Sigmoid colon (tissue), 7 donors: ENCODE data around the gene VPS39. TPM values are rescaled to one million over a fixed set of nuclear protein-coding genes. Genes with fewer than 3 reads are reported as not detected.

Experiments
- DNase-seq: peaks from one replicate; pipeline ENCODE4 v3.0.0-alpha.2; 2019
- H3K27ac ChIP-seq, 4 donors: fragments of 200-600 bp; sonication (generic); one replicate each; pipeline ENCODE4 v1.5.1; 2016 to 2019; ENCODE audit warnings: mild to moderate bottlenecking in 1 of 4
- H3K27me3 ChIP-seq, 3 donors: fragments of 200-600 bp; sonication (generic); one replicate each; pipeline ENCODE4 v1.5.1; 2019; ENCODE audit warnings: mild to moderate bottlenecking in 1 of 3
- H3K36me3 ChIP-seq, 4 donors: fragments of 200-600 bp; sonication (generic); one replicate each; pipeline ENCODE4 v1.5.1; 2016 to 2019
- H3K4me1 ChIP-seq, 4 donors: fragments of 200-600 bp; sonication (generic); one replicate each; pipeline ENCODE4 v1.5.1; 2017 to 2019
- H3K4me3 ChIP-seq, 4 donors: fragments of 200-600 bp; sonication (generic); one replicate each; pipeline ENCODE4 v1.5.1; 2017 to 2019; ENCODE audit warnings: mild to moderate bottlenecking in 2 of 4, moderate library complexity in 1 of 4
- H3K9me3 ChIP-seq, 4 donors: fragments of 200-600 bp in 3 of 4; sonication (generic) in 3 of 4; one replicate each; pipeline versions ENCODE4 v1.5.1 to v1.6.1; 2013 to 2019
- EP300 ChIP-seq, 4 donors: sonication (generic); formaldehyde crosslinking; IDR thresholded peaks; one replicate each; pipeline ENCODE4 v1.6.1; 2017; ENCODE audit warnings: antibody characterized with exemption in 4 of 4
- POLR2A ChIP-seq, 2 donors: fragments of 450-650 bp; IDR thresholded peaks; one replicate each; pipeline ENCODE4 v1.6.1; 2016; ENCODE audit warnings: antibody characterized with exemption in 2 of 2, mild to moderate bottlenecking in 2 of 2, moderate library complexity in 2 of 2
- POLR2AphosphoS5 ChIP-seq, 4 donors: sonication (generic); formaldehyde crosslinking; IDR thresholded peaks; one replicate each; pipeline ENCODE4 v1.6.1; 2017; ENCODE audit warnings: antibody characterized with exemption in 4 of 4
- WGBS, 2 donors: extraction: QIAGEN DNeasy Blood & Tissue Kit; methylation state at CpG; one replicate each; pipeline ENCODE4 v1.1.7; 2013; 5-methylcytosine and 5-hydroxymethylcytosine counted together
- intact Hi-C: fragments of 100-400 bp; cut with DNase I; formaldehyde crosslinking; loops from one replicate; pipeline ENCODE4 v1.15.1; 2023
- polyA plus RNA-seq, 3 donors: library from polyadenylated mRNA; stranded (reverse); fragments of 200-250 nt; gene quantifications; one replicate each; pipeline ENCODE4 v1.2.3, GENCODE V29; 2013
- total RNA-seq, 4 donors: library from RNA; depleted of rRNA; stranded (reverse); fragments of >200 nt; gene quantifications; one replicate each; pipeline ENCODE4 v1.1.0, GENCODE V29; 2016
- TF ChIP-seq, protein P1 (sequence below), 4 experiments: fragments of 450-650 bp in 3 of 4; fragments of 200-600 bp in 1 of 4; IDR thresholded peaks; one replicate each; pipeline ENCODE4 v1.5.1; 2016 to 2019; ENCODE audit warnings: antibody characterized with exemption in 4 of 4, mild to moderate bottlenecking in 3 of 4, moderate library complexity in 2 of 4
- donor health status: healthy with polysubstance abuse.
- donor health status: Bipolar disorder and iron deficiency.
- donor health status: healthy.

VPS39 gene
- total and polyA plus RNA-seq, 7 donors, result 16.2 to 186 (median 70.3) TPM

DNA sequence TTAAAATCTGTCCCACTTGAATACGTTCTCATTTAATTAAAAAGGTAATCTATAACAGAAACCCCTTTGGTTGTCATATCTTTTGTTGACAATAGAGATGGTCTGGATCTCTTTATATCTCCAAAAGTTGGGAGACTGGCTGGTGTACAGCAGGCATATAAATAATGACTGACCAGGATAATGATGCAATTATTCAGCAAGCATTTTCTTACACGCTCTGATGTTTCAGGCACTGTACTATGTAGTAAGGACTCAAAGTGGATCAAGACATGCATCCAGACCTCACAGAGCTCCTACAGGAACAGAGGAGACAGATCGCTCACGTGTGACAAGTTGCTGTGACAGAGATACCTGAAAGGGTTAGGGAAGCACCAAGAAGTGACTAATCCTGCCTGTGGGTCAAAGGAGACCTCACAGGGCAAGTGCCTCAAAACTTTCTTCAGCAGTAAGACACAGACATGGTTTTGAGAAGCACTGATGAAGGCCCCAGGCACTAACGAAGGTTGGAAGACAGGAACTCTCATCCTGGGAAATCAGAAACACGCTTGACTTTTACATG is 25.7 kb downstream of the VPS39 start:
- peaks cover 22 to 98% (median 63%) of the 10 kb centered on the region in 4 donors for H3K36me3 ChIP-seq
- H3K27ac ChIP-seq, result no peak overlapping the region

DNA sequence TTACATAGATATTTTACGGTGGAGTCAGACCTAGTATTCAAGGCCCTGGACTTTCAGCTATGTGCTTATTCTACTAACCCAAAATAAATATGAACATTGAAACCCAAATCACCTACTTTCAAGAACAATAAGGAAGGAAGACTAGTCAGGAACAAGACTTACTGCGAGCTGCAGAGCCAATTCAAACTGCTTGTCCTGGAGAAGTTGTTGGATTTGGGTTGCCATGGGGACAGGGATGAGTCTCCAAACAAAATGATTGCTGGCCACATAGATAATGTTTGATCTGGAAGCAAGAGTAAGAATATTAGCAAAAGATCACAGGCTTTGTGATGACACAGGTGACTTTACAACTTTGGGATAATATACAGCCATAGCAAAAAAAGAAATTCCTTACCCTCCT is 30.0 kb downstream of the VPS39 start:
- no peak overlapping the region for H3K4me3 ChIP-seq
- no peak for DNase-seq
- no peaks in the 10 kb centered on the region for H3K27me3 ChIP-seq
- 33 to 69% methylated on average over 2 of the region's 2 CpGs for WGBS, 2 donors
- no peaks in the 10 kb centered on the region for H3K9me3 ChIP-seq
- peaks cover 16 to 98% (median 60%) of the 10 kb centered on the region in 4 donors for H3K36me3 ChIP-seq
- intact Hi-C loops, result no loop called here
- TF ChIP-seq POLR2A (IDR thresholded peaks at IDR 0.05) (no peak), EP300 (IDR thresholded peaks at IDR 0.05) (no peak), POLR2AphosphoS5 (IDR thresholded peaks at IDR 0.05) (no peak)
- TF ChIP-seq, protein P1, sequence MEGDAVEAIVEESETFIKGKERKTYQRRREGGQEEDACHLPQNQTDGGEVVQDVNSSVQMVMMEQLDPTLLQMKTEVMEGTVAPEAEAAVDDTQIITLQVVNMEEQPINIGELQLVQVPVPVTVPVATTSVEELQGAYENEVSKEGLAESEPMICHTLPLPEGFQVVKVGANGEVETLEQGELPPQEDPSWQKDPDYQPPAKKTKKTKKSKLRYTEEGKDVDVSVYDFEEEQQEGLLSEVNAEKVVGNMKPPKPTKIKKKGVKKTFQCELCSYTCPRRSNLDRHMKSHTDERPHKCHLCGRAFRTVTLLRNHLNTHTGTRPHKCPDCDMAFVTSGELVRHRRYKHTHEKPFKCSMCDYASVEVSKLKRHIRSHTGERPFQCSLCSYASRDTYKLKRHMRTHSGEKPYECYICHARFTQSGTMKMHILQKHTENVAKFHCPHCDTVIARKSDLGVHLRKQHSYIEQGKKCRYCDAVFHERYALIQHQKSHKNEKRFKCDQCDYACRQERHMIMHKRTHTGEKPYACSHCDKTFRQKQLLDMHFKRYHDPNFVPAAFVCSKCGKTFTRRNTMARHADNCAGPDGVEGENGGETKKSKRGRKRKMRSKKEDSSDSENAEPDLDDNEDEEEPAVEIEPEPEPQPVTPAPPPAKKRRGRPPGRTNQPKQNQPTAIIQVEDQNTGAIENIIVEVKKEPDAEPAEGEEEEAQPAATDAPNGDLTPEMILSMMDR (IDR thresholded peaks at IDR 0.05), result no peak
- H3K27ac ChIP-seq, result no peak overlapping the region
- no peaks in the 10 kb centered on the region for H3K4me1 ChIP-seq

More for the DNA sequence above, 25.7 kb downstream of the VPS39 start:
- H3K4me3 ChIP-seq, result no peak overlapping the region
- H3K4me1 ChIP-seq, result no peaks in the 10 kb centered on the region
- intact Hi-C loops, result no loop called here
- H3K9me3 ChIP-seq, result no peaks in the 10 kb centered on the region
- DNase-seq, result no peak
- TF ChIP-seq, protein P1 (IDR thresholded peaks at IDR 0.05), result no peak
- no peak for TF ChIP-seq POLR2A (IDR thresholded peaks at IDR 0.05)
- TF ChIP-seq POLR2AphosphoS5 (IDR thresholded peaks at IDR 0.05), result no peak
- TF ChIP-seq EP300 (IDR thresholded peaks at IDR 0.05), result no peak
- WGBS, 2 donors, result 94 to 95% methylated on average over 6 of the region's 6 CpGs
- H3K27me3 ChIP-seq, result no peaks in the 10 kb centered on the region

GRCh38 chr15:42175671-42176070 is 32.4 kb downstream of the VPS39 start:
- no peaks in the 10 kb centered on the region for H3K4me1 ChIP-seq
- TF ChIP-seq POLR2AphosphoS5 (IDR thresholded peaks at IDR 0.05) (no peak), POLR2A (IDR thresholded peaks at IDR 0.05) (no peak), EP300 (IDR thresholded peaks at IDR 0.05) (no peak)
- TF ChIP-seq, protein P1 (IDR thresholded peaks at IDR 0.05), result no peak
- peaks cover 31 to 97% (median 71%) of the 10 kb centered on the region in 4 donors for H3K36me3 ChIP-seq
- H3K27ac ChIP-seq, result no peak overlapping the region
- H3K27me3 ChIP-seq, result no peaks in the 10 kb centered on the region
- intact Hi-C loops, result no loop called here
- WGBS, 2 donors, result 83 to 93% methylated on average over 5 of the region's 5 CpGs
- no peaks in the 10 kb centered on the region for H3K9me3 ChIP-seq
- no peak overlapping the region for H3K4me3 ChIP-seq
- DNase-seq, result no peak

GRCh38 chr15:42172475-42172874 is 35.6 kb downstream of the VPS39 start:
- H3K27me3 ChIP-seq, result no peaks in the 10 kb centered on the region
- H3K9me3 ChIP-seq, result no peaks in the 10 kb centered on the region
- H3K27ac ChIP-seq, result no peak overlapping the region
- peaks cover 30 to 99% (median 61%) of the 10 kb centered on the region in 4 donors for H3K36me3 ChIP-seq
- 93 to 94% methylated on average over 5 of the region's 5 CpGs for WGBS, 2 donors
- TF ChIP-seq, protein P1 (IDR thresholded peaks at IDR 0.05), result no peak
- TF ChIP-seq EP300 (IDR thresholded peaks at IDR 0.05), result no peak
- no peak for TF ChIP-seq POLR2A (IDR thresholded peaks at IDR 0.05)
- no peak for TF ChIP-seq POLR2AphosphoS5 (IDR thresholded peaks at IDR 0.05)
- H3K4me3 ChIP-seq, result no peak overlapping the region
- H3K4me1 ChIP-seq, result no peaks in the 10 kb centered on the region
- intact Hi-C loops, result no loop called here
- DNase-seq, result no peak

DNA sequence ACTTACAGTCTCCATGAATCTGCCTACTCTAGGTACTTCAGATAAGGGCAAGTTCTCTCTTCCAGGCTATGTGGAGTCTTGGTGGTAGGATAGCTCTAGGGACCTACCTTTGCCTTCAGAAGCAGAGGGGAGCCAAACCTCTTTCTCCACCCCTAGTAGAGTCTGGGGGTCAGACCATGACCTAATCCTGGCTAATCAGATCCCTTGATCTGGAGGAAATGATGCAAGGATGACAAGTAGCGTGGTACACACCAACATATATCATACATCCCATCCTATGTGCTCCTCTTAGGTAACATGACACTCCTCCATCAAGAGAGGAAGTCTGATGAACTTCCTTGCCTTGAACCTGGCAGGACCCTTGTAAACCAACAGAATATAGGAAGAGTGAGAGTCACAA is 36.3 kb downstream of the VPS39 start:
- 100% methylated on average over 1 of the region's 1 CpG for WGBS, 2 donors

More for the DNA sequence above, 36.3 kb downstream of the VPS39 start:
- TF ChIP-seq POLR2A (IDR thresholded peaks at IDR 0.05) (no peak), EP300 (IDR thresholded peaks at IDR 0.05) (no peak), POLR2AphosphoS5 (IDR thresholded peaks at IDR 0.05) (no peak)
- TF ChIP-seq, protein P1 (IDR thresholded peaks at IDR 0.05), result no peak
- intact Hi-C loops, result no loop called here
- H3K27me3 ChIP-seq, result no peaks in the 10 kb centered on the region
- peaks cover 35 to 99% (median 68%) of the 10 kb centered on the region in 4 donors for H3K36me3 ChIP-seq
- no peak overlapping the region for H3K4me3 ChIP-seq
- DNase-seq, result no peak
- H3K9me3 ChIP-seq, result no peaks in the 10 kb centered on the region
- H3K4me1 ChIP-seq, result no peaks in the 10 kb centered on the region
- H3K27ac ChIP-seq, result no peak overlapping the region
